Activated T-cell treated with anti-CD3 and anti-CD28 coated beads for 48 hours (primary cell): ENCODE measurements around the gene RIN1.
A peak's percentile ranks its signal among the peaks of the same experiment; 100 is the strongest.

Source experiments
- DNase-seq: peaks from one replicate; pipeline ENCODE4 v3.0.0-alpha.2; 2020; ENCODE audit warnings: low read depth

The RIN1 gene

GRCh38 chr11:66294626-66295620 lies 41.3 kb downstream of the RIN1 start:
- DNase-seq = no peak

DNA sequence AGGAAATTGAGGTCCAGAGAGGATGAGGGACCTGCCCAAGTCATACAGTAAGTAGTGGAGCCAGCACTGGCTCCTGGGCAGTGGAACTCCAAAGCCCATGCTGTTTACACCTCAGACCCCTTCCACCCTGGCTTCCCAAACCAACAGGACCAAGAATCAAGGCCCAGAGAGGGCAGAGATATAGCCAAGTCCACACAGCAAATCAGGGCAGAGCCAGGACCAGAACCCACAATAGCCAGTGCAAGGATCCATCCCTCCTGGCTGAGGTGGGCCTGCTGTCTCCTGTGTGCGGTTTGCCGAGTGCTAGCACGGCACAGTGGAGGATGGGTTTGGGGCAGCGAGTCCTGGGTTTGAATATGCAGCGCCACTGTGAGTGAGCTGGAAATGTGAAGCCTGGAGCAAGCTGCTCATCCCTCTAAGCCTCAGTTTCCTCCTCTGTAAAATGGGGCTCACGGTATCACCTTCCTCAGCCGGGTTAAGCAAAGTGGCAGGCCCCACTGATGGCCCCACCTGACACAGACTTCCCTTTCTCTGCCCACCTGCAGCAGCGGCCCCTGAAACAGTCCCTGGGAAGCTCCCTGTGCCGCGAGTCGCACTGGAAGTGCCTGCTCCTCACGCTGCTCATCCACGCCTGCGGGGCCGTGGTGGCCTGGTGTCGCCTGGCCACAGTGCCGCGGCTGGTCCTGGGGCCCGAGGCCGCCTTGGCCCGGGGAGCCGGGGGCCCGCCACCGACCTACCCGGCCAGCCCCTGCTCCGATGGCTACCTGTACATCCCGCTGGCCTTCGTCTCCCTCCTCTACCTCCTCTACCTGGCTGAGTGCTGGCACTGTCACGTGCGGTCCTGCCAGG lies 42.2 kb downstream of the RIN1 start:
- DNase-seq = no peak

- no peak for DNase-seq
Measured at GRCh38 chr11:66293352-66293751, 42.9 kb downstream of the RIN1 start.

- DNase-seq = no peak
Measured at GRCh38 chr11:66292543-66293332, 43.5 kb downstream of the RIN1 start.

- no peak for DNase-seq
Measured at GRCh38 chr11:66291706-66292542, 44.3 kb downstream of the RIN1 start, which contains the start of gene TMEM151A. Gene TMEM151A, plus strand, starts transcription at chr11:66291894. Its CDS starts 120 bp downstream, at chr11:66292014.

GRCh38 chr11:66291303-66291705 lies 44.9 kb downstream of the RIN1 start:
- DNase-seq = no peak

DNA sequence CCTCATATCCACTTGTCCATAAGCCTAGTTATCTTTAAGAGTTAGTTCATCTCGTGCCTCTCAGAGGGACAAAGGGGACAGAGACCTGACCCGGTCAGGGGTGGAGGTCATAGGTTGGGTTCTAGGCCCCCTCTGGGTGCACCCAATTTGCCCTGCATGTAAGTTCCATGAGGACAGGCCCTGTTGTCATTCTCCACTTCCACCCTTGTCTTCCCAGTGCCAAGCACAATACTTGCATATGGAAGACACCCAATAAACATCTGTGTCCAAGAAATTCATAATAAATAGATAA lies 46.0 kb downstream of the RIN1 start:
- no peak for DNase-seq

GRCh38 chr11:66289548-66290329 lies 46.5 kb downstream of the RIN1 start:
- peak; percentile 80 for DNase-seq

DNA sequence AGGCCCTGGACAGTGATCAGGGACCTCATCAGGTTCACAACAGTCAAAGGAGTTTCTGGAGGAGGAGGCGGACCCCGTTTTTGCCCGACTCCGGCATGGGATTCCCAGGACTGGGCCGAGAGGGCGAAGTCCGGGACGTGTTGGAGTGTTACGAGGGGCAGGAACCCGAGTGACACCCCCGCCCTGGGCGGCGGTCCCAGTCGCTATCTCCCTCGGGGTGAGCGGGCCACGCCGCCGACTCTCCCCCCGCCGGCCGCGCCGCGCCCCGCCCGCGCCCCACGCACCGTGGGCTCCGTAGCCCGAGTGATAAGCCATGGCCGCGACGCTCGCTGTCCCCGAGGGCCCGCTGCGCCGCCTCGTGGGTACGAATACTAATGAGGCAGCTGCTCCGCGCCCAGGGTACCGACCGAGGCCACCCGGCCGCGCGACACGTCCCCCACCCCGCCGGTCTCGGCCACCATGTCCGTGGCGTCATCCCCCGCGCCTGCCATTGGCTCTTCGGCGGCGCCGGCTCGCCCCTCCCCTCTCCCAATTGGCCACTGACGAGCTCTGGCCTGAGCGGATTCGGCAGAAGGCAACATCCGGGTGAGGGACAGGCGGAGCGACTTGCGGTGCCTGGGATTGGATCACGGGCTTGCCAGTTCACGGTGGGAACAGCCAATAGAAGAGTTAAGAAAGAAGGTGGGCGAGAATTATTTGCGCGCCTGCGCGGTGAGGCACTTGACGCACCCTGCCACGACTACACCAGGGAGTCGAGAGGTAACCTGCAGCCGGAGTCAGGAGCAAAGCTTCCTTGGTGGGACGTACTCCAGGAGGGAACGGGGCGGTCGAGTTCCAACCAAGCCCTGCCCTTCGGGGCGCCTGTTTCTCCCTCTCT lies 47.3 kb downstream of the RIN1 start, which contains the start of gene YIF1A:
Gene YIF1A, minus strand, starts transcription at position 473 of the 877 bp plus-strand sequence. Its CDS starts 158 bp downstream, at position 315.
- DNase-seq = peak; percentile 97

- DNase-seq = no peak
Measured at GRCh38 chr11:66287889-66288670, 48.2 kb downstream of the RIN1 start.

- no peak for DNase-seq
Measured at GRCh38 chr11:66287211-66287888, 48.9 kb downstream of the RIN1 start.

GRCh38 chr11:66286699-66287098 lies 49.5 kb downstream of the RIN1 start:
- no peak for DNase-seq

DNA sequence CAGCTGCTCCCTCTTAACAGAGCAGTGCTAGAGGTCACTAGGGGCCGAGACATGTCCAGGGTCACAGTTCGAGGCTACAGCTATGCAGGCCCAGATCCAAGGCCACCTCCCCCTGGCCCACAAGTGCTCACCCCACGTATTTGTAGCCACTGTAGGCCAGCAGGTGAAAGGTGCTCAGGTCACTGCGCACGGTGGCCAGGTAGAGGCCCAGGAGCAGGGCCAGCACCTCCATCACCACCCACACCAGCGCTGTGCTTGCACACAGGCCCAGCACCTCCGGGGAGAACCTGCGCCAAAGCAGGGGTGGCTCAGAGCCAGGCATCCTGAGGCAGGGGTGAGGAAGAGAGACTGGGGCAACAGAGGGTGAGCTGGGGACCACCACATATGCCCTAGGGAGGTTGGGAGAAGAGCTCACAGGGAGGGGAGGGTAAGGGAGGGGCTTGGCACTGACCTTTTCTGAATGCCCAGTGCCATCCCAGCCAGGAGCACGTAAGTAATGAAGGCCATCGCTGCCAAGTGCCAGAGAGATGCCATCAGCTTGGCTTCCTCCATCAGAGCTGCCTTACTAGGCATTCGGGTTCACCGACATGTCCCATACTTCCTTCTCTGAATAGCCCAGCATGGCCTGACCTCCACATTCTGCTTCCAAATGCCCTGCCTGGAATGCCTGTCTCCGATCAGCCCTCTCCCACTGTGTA lies 50.8 kb downstream of the RIN1 start:
- DNase-seq = no peak

DNA sequence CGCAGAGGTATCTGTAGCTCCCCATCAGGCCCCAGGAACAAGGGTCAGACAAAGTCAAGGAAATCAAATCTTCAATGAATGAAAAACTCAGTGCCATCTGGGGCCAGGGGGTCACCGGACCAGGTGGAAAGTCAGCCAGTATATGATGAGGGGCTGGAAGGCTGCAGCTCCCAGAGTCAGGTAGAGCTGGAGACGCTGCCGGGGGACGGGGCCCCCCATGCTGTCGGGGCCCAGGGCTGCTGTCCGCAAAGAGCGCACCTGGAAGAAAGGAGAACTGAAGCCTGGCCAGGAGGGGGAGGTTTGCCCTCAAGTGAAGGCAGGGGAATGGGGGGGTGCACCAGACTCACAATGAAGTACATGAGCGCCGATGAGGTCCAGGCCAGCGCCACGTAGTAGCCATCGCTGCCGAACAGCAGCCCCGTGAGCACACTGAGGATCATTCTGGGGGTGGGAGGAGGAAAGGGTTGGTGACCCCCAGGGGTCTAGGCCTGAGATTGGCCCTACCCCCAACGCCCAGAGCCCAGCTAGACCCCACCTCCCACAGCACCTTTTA lies 51.6 kb downstream of the RIN1 start:
- no peak for DNase-seq

DNA sequence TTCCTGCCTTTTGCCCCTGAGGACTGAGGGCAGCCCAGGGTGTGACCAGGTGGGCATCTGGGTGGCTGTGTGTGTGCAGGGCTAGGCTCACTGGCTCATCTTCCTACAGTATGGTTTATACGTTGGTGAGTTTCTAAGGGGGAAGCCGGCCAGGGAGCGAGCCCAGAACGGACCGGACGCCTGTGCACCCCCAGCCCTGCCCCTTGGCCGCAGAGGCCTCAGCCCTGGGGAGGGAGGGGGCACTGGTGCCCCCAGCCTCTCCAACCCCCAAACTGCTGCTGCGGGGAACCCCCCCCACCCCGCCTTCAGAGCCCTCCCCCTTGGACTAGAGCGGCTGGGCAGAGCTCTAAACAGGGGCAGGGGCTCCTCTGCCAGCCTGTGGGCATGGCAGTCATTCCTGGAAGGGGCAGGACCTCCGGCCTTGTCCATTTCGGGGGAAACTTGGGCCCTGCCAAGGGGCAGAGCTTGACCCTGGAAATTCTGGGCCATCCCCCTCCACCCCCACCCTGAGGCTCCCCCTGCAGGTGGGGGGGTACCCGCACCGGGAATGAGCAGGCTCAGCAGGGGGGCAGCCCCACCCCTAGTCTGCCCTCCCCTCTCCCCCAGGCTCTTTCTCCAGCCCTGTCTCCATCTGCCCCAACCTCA lies 52.7 kb downstream of the RIN1 start:
- DNase-seq = no peak
